Fibroblast of lung (primary cell): Measurements from ENCODE around the gene FSTL4. TPM values are rescaled to one million over a fixed set of nuclear protein-coding genes. Genes with fewer than 3 reads are reported as not detected.

Source experiments
- DNase-seq, 2 donors: peaks; one replicate each; pipeline versions ENCODE4 v3.0.0 to v3.0.0-alpha.2; 2010; ENCODE audit warnings: low read depth in 2 of 2
- H2AFZ ChIP-seq: 2 replicates; pipeline ENCODE4 v1.5.1; 2012; ENCODE audit warnings: low read length, control low read depth, inconsistent platforms
- H3K27ac ChIP-seq: 2 replicates; pipeline ENCODE4 v1.5.1; 2011; ENCODE audit warnings: low read length, control low read depth; ENCODE audit not compliant: insufficient read depth
- H3K27me3 ChIP-seq: 2 replicates; pipeline ENCODE4 v1.5.1; 2011; ENCODE audit warnings: mild to moderate bottlenecking, low read length; ENCODE audit not compliant: control insufficient read depth, insufficient read depth
- H3K36me3 ChIP-seq: 2 replicates; pipeline ENCODE4 v1.5.1; 2011; ENCODE audit warnings: low read length; ENCODE audit not compliant: control insufficient read depth, insufficient read depth
- H3K4me1 ChIP-seq: 2 replicates; pipeline ENCODE4 v1.5.1; 2011; ENCODE audit warnings: low read length; ENCODE audit not compliant: control insufficient read depth, insufficient read depth; ENCODE audit errors: extremely low read depth
- H3K4me2 ChIP-seq: 2 replicates; pipeline ENCODE4 v1.5.1; 2011; ENCODE audit warnings: low read length, control low read depth; ENCODE audit not compliant: insufficient read depth; ENCODE audit errors: extremely low read depth
- H3K4me3 ChIP-seq, 4 experiments: fragments of 200-600 bp in 1 of 4; sonication (generic) in 1 of 4; replicated peaks in 1 of 4; 2 replicates each; pipeline ENCODE4 v1.5.1; 2011 to 2016; ENCODE audit warnings: low read length in 4 of 4, low read depth in 3 of 4, mild to moderate bottlenecking in 3 of 4, control low read depth in 2 of 4, inconsistent platforms in 1 of 4, mixed read lengths in 1 of 4; ENCODE audit not compliant: insufficient read depth in 1 of 4; ENCODE audit errors: control extremely low read depth in 1 of 4
- H3K79me2 ChIP-seq: 2 replicates; pipeline ENCODE4 v1.5.1; 2012; ENCODE audit warnings: mild to moderate bottlenecking, low read length, inconsistent platforms; ENCODE audit not compliant: control insufficient read depth, insufficient read depth
- H3K9ac ChIP-seq: 2 replicates; pipeline ENCODE4 v1.5.1; 2011; ENCODE audit warnings: mild to moderate bottlenecking, low read length, control low read depth; ENCODE audit not compliant: insufficient read depth
- H3K9me3 ChIP-seq: 2 replicates; pipeline ENCODE4 v1.5.1; 2012; ENCODE audit warnings: low read depth, low read length; ENCODE audit not compliant: control insufficient read depth, insufficient read depth
- H4K20me1 ChIP-seq: 2 replicates; pipeline ENCODE4 v1.5.1; 2011; ENCODE audit warnings: low read length; ENCODE audit not compliant: control insufficient read depth, insufficient read depth; ENCODE audit errors: extremely low read depth
- CTCF ChIP-seq, 2 donors: IDR thresholded peaks in 1 of 2; conservative IDR thresholded peaks in 1 of 2; 1 replicate in 1 of 2; 2 replicates in 1 of 2; pipeline ENCODE4 v1.5.1; 2011 to 2012; ENCODE audit warnings: low read length in 2 of 2, control low read depth in 1 of 2, inconsistent platforms in 1 of 2, low read depth in 1 of 2, mild to moderate bottlenecking in 1 of 2
- EZH2 ChIP-seq: IDR thresholded peaks from 2 replicates; pipeline ENCODE4 v1.5.1; 2012; ENCODE audit warnings: low read length, control low read depth, mild to moderate bottlenecking; ENCODE audit errors: missing control alignments
- polyA plus RNA-seq, 2 donors: library from polyadenylated mRNA; depleted of rRNA in 1 of 2; stranded (reverse) in 1 of 2; unstranded in 1 of 2; fragments of >200 nt; gene quantifications; 2 replicates each; pipeline ENCODE4 v1.2.1, GENCODE V29; 2011 to 2012; ENCODE audit warnings: missing spikeins in 1 of 2
- total RNA-seq: library from RNA; depleted of rRNA; stranded (reverse); fragments of >200 nt; gene quantifications from 2 replicates; pipeline ENCODE4 v1.2.1, GENCODE V29; 2014

Gene FSTL4
- total and polyA plus RNA-seq, 2 donors (not counting 1 experiment from before 2014, with no cell fraction given), result 0.17 to 0.33 TPM

DNA sequence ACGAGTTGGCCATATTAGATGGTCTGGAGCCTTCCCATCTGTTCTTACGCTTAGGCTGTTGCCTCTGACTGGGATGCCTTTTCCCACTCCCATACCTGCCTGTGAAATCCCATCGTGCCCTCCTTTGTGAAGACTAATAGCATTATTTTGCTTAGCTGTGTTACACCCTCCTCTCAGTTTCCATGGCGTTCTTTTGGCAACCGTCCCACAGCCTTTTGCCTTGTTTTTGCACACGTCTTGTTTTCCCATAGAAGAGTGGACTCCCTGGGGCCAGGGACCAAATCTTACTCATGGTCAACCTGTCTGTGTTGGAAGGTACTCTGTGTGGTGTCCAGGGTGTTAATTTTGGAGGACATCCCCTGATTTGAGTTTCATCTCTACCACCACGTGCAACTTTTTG lies 318.4 kb downstream of the FSTL4 start:
- H4K20me1 ChIP-seq, result peaks cover 3% of the 10 kb centered on the region
- no peak overlapping the region for H3K27ac ChIP-seq
- no peak overlapping the region for H3K4me2 ChIP-seq
- no peak overlapping the region for H3K4me3 ChIP-seq
- no peaks in the 10 kb centered on the region for H3K9me3 ChIP-seq
- H3K79me2 ChIP-seq, result no peaks in the 10 kb centered on the region
- H3K36me3 ChIP-seq, result no peaks in the 10 kb centered on the region
- no peak for DNase-seq
- no peak overlapping the region for H3K9ac ChIP-seq
- no peak overlapping the region for H2AFZ ChIP-seq
- TF ChIP-seq EZH2 (no peak), CTCF (conservative IDR thresholded peaks at IDR 0.05 in 1 of 2, IDR thresholded peaks at IDR 0.05 in 1 of 2; ENCODE audit: low read depth in 1 of 2, low read length in 2 of 2) (no peak)
- H3K27me3 ChIP-seq, result no peaks in the 10 kb centered on the region
- H3K4me1 ChIP-seq, result no peaks in the 10 kb centered on the region

GRCh38 chr5:133292300-133292699 lies 320.0 kb downstream of the FSTL4 start:
- no peaks in the 10 kb centered on the region for H3K79me2 ChIP-seq
- no peak overlapping the region for H3K4me2 ChIP-seq
- no peak overlapping the region for H3K4me3 ChIP-seq
- TF ChIP-seq EZH2 (no peak), CTCF (conservative IDR thresholded peaks at IDR 0.05 in 1 of 2, IDR thresholded peaks at IDR 0.05 in 1 of 2; ENCODE audit: low read depth in 1 of 2, low read length in 2 of 2) (no peak)
- H3K9me3 ChIP-seq, result no peaks in the 10 kb centered on the region
- no peaks in the 10 kb centered on the region for H3K4me1 ChIP-seq
- no peak overlapping the region for H2AFZ ChIP-seq
- H3K9ac ChIP-seq, result no peak overlapping the region
- H3K27ac ChIP-seq, result no peak overlapping the region
- H4K20me1 ChIP-seq, result peaks cover 3% of the 10 kb centered on the region
- H3K27me3 ChIP-seq, result no peaks in the 10 kb centered on the region
- H3K36me3 ChIP-seq, result no peaks in the 10 kb centered on the region
- peak in 1 of 2 donors; percentile 7 for DNase-seq

GRCh38 chr5:133291524-133291923 lies 320.8 kb downstream of the FSTL4 start:
- Histone ChIP-seq H3K27ac (no peak overlapping the region), H3K4me2 (no peak overlapping the region), H3K36me3 (no peaks in the 10 kb centered on the region), H3K9ac (no peak overlapping the region), H2AFZ (no peak overlapping the region), H3K4me1 (no peaks in the 10 kb centered on the region), H4K20me1 (peaks cover 3% of the 10 kb centered on the region), H3K9me3 (no peaks in the 10 kb centered on the region), H3K4me3 (no peak overlapping the region), H3K27me3 (no peaks in the 10 kb centered on the region), H3K79me2 (no peaks in the 10 kb centered on the region)
- TF ChIP-seq CTCF (conservative IDR thresholded peaks at IDR 0.05 in 1 of 2, IDR thresholded peaks at IDR 0.05 in 1 of 2; ENCODE audit: low read depth in 1 of 2, low read length in 2 of 2) (no peak), EZH2 (no peak)
- no peak for DNase-seq
